Measurements from ENCODE around the gene LOXL1.

DNA sequence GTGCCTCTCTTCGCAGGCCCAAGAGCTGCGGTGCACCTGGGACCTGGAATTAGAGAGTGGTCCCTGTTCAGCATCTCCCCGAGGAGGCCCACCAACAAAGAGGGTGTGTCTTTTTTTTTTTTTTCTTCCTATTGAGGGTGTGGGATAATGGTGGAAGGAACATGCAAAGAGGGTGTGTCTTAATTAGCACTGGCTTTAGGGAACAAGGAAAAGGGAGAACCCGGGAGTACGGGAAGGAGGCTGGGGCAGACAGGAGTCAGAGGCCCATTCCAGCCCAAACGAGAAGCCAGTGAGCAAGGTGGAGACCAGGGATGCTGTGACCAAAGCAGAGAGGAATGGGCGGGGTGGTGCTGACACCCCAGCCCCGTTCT, 429 bp upstream of the LOXL1 start:
- TF ChIP-seq POLR2A (IDR thresholded peaks at IDR 0.05) = no peak
- TF ChIP-seq POLR2AphosphoS5 (IDR thresholded peaks at IDR 0.05) = no peak
- TF ChIP-seq, protein P1, sequence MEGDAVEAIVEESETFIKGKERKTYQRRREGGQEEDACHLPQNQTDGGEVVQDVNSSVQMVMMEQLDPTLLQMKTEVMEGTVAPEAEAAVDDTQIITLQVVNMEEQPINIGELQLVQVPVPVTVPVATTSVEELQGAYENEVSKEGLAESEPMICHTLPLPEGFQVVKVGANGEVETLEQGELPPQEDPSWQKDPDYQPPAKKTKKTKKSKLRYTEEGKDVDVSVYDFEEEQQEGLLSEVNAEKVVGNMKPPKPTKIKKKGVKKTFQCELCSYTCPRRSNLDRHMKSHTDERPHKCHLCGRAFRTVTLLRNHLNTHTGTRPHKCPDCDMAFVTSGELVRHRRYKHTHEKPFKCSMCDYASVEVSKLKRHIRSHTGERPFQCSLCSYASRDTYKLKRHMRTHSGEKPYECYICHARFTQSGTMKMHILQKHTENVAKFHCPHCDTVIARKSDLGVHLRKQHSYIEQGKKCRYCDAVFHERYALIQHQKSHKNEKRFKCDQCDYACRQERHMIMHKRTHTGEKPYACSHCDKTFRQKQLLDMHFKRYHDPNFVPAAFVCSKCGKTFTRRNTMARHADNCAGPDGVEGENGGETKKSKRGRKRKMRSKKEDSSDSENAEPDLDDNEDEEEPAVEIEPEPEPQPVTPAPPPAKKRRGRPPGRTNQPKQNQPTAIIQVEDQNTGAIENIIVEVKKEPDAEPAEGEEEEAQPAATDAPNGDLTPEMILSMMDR (IDR thresholded peaks at IDR 0.05) = no peak
